NB4 (cell line): Measurements from ENCODE around the gene CDH7.

Experiments used
- POLR2A ChIP-seq: IDR thresholded peaks from 2 replicates; pipeline ENCODE4 v1.6.1; 2011; ENCODE audit warnings: mild to moderate bottlenecking; ENCODE audit not compliant: insufficient read length; ENCODE audit errors: extremely low read depth
- TF ChIP-seq, protein P1 (sequence below): IDR thresholded peaks from one replicate; pipeline ENCODE4 v1.5.1; 2012; ENCODE audit warnings: low read depth, low read length
- TF ChIP-seq, protein P2 (sequence below): IDR thresholded peaks from 2 replicates; pipeline ENCODE4 v1.6.1; 2011; ENCODE audit warnings: low read depth, low read length

DNA sequence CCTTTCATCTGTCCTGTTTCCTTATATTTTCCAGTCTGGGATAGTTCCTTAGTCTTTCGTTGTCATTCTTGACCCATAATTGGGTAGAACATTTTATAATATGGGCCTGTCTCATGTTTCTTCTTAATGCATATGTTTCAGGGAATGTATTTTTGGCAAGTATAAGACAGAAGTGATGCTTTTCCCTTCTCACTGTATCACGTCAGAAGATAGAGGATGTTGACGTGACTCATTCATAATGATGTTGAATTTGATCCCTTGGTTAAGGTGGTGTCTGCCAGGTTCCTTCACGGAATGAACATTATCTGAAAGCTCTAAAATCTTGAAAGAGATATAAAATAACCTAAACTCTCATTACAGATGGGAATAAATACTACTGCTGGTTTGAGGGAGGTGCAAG lies 18.8 kb downstream of the CDH7 start:
- TF ChIP-seq, protein P1, sequence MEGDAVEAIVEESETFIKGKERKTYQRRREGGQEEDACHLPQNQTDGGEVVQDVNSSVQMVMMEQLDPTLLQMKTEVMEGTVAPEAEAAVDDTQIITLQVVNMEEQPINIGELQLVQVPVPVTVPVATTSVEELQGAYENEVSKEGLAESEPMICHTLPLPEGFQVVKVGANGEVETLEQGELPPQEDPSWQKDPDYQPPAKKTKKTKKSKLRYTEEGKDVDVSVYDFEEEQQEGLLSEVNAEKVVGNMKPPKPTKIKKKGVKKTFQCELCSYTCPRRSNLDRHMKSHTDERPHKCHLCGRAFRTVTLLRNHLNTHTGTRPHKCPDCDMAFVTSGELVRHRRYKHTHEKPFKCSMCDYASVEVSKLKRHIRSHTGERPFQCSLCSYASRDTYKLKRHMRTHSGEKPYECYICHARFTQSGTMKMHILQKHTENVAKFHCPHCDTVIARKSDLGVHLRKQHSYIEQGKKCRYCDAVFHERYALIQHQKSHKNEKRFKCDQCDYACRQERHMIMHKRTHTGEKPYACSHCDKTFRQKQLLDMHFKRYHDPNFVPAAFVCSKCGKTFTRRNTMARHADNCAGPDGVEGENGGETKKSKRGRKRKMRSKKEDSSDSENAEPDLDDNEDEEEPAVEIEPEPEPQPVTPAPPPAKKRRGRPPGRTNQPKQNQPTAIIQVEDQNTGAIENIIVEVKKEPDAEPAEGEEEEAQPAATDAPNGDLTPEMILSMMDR = no peak
- TF ChIP-seq POLR2A = no peak
- TF ChIP-seq, protein P2, sequence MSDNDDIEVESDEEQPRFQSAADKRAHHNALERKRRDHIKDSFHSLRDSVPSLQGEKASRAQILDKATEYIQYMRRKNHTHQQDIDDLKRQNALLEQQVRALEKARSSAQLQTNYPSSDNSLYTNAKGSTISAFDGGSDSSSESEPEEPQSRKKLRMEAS = no peak
